ENCODE results near the gene MYO1E.

The MYO1E gene

DNA sequence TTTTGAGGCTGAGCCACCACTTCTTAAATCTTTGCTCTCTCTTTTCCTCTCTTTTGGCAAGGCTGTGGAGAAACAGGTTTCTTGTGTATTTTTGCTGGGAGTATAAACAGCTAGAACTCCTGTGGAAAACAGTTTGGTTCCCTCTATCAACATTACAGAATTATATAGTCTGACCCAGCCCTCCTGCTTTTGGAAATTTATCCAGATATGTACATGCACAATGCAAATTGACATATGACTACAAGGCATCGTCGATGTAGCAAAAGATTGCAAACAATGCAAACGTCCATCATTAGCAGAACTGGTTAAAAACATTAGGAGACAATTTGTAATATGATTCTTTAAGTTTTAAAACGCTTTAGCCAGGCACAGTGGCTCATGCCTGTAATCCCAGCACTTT, 12.5 kb upstream of the MYO1E start:
- no peak for DNase-seq

DNA sequence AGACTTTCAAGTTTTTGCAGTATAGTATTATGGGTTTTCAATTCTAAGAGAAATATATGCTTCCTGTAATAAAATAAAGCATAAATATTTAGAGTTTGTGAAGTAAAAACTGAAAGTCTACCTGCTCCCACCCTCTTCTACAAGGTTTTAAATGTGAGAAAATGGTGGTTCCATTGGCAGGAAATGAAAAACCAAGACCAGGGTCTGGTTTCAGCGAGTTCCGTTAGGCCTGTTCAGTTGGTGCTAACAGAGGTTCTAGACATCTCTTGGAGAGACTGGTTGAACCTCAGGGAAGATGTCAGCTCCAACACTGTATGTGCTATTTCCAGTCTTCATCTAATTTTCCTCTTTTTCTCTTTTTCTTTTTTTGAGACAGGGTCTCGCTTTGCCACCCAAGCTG, 11.8 kb upstream of the MYO1E start:
- no peak for DNase-seq

DNA sequence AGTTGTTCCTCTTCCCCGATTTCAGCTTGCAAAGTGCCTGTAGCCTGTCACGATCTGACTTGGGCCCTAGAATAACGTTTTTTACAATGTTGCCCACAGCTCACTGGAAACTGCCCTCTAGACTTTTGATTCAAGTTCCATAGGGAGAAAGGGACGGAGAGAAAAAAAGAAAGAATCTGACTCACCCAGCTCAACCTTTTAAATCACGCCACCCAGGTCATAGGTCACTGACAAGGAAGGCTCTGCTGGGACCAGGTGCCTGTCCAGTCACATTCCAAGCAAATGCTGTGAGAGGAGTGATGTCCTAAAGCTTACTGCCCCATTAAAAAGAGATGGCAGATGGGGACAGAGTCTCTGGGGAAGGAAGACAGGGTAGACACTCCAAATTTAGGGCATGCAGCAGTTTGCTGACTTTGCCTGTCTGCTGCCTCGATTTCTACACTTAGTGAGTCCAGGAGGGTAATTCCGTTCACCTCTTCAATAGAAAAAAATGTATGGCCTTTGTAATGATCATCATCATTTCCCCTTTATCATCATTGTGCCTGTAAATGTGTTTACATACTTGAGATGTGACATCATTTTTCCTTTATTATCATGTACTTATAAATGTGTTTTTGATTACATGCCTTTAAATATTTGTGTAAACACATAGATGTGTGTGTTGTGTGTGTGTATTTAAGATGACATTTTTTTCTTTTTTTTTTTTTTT, 8.4 kb upstream of the MYO1E start:
- no peak for DNase-seq

DNA sequence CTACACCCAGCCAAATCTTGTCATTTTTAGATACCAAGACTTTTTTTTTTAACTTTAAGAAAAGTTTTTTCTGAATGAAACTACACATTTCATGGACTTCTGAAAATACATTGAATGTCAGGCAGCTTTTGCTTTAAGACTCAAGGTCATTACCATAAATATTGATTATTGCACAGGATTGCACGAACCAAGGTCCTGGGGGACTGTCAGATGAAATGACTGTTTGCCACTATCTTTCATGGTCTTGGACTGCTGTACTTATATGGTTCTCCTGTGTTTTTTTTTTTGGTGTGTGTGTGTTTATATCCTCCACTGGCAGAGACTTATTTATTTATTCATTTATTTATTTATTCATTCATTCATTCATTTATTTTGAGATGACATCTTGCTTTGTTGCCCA, 6.9 kb upstream of the MYO1E start:
- DNase-seq, result no peak

DNA sequence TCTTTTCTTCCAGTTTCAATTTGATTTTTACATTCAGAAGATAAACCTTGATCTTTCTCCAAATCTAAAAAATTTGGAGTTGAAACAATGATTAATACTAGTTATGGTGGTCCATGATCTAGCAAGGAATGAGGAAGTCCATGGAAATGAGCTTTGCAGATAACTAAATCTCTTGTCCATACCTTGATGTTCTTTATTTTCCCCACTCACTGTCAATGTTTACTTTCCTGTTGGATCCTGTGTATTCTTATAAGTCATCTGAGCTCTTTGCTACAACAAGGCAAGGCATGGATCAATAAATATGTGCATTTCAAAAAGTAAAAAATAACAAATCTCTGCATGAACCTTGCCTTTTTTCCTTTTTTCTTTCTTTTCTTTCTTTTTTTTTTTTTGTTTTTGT, 6.2 kb upstream of the MYO1E start:
- DNase-seq, result no peak

DNA sequence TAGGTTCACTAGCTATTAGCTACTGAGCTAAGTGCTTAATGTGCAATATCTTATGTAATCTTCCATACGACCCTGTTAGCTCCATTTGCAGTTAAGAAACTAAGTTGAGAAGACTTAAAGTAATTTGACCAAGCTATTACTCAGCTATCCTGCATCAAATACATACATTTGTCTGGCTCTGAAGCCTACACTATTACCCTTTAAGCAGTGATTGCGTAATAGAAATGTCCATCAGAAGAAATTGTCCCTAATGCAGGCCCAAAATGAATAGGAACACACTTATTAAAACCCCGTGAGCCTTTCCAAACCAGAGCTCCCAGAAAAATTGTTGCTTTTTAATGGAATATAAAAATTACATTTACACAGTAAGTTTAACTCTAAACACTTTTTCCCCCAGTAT, 5.3 kb upstream of the MYO1E start:
- no peak for DNase-seq

DNA sequence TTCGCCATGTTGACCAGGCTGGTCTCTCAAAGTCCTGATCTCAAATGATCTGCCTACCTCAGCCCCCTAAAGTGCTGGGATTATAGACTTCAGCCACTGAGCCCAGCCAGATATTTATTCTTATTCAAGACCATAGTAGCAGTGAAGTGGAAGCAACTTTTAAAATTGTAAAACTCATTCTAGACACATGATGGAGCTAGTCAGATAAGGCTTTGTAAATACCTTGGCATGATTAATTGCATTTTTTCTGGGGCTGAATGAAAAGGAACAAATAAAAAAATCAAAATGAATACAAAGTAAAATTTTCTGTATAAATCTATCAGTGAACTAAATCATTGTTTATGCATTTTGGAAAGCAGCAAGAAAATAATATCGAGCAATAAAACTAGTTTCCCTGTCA, 4.1 kb upstream of the MYO1E start:
- no peak for DNase-seq

DNA sequence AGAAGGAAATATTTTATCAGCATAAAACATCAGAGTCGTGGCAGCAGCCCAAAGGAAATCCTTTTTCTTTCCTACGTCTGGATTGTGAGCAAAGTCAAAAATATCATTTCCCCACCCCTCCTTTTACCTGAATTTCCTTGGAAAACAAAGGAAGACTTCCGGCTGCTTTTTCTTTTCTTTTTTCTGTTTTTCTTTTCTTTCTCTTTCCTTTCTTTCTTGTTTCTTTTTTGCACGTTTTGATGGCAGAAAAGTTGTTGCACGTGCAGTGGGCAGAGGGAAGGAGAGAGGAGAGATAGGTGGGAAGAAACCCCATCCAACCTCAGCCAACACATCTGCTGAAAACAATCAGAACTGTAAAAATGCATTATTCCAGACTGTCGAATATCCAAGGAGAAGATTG, 544 bp upstream of the MYO1E start:
- DNase-seq, result no peak

DNA sequence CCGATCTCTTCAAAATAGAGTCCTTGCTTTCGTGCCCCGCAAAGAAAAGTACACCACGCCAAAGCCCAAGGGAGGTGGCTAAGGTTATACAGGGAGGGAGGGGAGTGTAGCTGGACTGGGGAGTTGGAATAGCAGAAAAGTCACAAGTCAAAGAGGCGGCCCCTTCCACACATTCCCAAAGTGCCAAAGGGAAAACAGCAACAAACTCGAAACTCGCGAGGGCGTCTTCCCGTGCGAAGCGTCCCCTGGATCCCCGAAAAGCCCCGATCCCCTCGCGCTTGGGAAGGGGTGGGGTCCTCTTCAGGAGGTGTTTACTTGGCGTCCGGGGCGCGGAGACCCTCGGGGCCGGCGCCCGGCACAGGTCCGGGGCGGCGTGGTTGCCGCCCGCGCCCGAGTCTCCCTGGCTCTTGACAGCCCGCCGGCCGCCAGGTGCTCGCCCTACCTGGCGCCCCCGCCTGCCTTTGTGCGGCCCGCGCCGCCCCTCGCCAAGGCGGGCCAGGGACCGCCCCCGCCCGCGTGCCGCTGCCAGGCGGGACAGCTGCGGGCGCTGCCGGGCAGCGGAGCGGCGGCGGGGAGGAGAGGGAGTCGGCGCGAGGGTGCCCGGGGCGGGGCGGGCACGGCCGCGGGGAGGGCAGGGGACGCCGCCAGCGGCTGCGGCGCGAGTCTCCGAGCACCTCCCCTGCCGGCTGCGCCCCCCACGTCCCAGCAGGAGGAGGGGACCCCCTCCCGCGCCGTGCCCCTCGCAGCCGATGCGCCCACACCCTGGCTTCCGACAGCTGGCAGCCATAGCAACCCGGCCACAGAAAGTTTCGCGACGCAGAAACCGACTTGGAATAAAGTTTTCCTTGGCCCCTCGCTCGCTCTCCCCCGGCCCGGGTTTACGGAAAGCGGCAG, 966 bp downstream of the MYO1E start:
- DNase-seq, result peak; percentile 21

DNA sequence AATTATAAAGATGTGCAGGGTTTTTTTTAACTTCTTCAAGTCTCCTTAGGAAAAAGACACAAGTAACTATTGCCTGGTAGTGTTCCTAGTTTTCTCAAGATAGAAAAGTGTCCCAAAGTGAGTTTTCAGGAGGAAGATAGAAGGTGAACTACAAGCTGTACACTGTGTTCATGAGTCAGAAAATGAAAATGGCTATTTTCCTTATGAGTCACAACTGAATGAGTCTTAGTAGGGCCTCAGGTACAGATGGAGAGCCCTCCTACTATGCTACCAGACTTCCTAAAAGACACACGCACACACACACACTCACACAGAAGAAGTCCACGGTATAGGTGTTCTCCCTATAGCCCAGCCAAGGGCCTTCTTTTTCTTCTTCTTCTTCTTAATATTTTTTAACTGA, 3.1 kb downstream of the MYO1E start:
- no peak for DNase-seq

DNA sequence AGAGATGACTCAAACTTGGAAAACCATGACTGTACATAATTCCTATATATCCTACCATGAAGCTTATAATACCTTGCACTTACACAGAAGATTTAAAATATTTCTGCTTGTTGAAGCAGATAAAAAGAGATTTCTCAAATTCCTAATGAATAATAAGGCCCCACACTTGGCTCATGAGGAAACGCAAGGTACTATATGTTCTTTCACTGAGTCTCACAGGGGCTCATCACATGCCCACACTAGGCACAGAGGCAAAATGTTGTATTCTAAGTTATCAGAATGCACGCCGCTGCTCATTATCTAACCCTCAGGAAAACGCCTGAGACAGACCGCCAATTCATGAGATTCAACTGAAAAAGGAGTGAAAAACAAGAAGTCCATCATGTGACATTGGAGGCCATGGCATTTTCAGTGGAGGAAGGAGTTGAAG, 5.6 kb downstream of the MYO1E start:
- DNase-seq, result no peak

DNA sequence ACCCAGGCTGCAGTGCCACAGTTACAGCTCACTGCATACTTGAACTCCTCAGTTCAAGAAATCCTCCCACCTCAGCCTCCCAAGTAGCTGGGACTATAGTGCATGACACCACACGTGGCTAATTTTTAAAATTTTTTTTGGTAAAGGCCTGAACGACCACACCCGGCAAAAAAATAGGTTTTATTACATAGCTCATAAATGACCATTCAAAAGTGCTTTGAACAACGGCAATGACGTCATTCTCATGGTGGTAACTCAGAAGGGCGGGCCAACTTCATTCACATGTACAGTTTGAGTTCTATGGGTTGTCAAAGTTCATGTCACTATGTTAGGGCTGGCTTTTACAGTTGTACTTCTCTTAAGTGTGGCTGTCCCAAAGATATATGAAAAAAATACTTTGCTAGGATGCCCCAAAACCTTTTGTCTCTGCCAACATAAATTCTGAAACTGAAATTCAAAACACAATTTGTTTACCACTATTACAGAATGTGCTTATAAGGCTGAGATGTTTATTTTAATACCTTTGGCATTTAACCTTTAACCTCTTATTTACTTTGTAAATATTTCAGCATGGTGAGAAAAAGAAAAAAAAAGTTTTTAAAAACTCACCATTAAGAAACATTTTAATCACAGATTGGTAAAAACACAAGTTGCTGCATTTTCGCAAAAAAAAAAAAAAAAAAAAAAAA, 6.2 kb downstream of the MYO1E start:
- DNase-seq, result no peak

DNA sequence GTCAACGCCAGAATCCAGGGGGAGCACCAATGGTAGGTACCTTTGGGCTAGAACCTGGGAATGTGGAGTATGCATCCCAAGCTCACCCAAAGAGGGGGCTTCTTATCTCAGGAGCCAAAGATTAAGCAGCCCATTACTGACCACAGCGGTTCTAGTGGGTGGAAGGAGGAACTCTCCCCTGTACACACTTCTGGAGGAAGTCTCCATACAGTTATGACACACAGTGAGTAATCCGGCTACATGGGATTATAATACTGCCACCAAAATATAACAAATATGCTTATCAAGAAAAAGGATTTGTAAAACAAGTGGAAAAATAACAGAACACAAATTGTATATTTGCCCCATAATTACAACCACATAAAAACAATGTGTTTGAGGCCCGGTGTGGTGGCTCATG, 8.4 kb downstream of the MYO1E start:
- DNase-seq, result no peak

DNA sequence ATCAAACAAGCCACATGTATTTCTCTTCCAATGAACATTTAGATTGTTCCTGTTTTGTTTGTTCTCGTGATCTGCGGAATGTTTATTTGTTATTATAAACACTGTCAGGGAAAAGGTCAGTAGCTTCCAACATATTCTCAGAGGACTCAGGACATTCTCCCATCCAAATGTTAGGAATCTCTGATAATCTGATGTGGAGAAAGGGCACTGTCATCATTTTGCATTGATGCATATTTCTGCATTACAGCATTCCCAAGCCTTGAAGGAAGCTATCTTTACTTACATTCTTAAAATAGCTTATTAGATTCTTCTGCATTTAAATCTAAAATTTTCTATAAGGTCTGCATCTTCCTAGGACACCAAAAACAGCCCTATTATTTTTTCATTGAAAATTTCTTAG, 10.3 kb downstream of the MYO1E start:
- no peak for DNase-seq

DNA sequence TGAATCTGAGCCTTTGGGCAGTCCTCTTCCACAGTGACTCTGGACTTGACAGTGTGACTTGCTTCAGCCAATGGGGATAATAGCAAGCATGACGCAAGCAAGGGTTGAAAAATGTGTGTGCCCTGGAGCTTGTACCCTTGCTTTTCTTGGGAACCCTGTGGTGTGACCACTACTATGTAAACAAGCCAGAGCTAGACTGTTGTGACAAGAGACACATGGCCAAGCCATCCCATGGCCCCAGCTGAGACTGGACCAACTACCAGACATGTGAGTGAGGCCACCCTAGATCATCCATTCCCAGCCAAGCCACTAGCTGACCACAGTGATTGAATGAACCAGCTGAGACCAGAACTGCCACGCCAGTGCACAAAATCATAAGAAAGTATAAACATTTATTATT, 11.8 kb downstream of the MYO1E start:
- DNase-seq, result no peak

DNA sequence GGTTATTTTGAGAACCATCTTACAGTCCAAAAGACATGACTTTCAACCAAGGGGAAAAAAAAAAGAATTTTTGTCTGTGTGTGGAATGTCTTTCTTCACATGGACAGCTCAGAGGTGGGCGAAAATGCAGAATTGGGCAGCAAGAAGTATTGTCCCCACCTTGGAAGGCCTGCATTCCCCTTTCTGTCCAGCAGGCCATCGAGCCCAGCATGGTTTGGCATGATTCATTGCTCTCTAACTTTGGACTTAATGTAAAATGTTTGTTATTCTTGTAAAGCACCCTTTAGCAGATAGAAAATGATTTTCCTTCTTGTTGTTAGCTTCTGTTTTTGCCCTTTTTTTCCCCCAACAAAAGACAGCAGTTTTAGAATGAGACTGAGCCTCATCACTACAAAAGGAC, 12.4 kb downstream of the MYO1E start:
- no peak for DNase-seq

DNA sequence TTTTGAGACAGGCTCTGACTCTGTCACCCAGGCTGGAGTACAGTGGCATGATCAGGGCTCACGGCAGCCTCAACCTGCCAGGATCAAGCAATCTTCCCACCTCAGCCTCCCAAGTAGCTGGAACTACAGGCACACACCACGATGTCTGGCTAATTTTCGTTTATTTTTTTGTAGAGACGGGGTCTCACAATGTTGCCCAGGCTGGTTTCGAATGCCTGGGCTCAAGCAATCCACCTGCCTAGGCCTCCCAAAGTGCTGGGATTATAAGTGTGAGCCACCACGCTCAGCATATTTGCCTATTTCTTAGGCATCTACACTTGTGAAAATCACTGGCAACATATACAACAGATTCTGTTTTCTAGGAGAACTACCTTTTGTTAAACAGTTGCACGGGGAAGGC, 16.9 kb downstream of the MYO1E start:
- no peak for DNase-seq

DNA sequence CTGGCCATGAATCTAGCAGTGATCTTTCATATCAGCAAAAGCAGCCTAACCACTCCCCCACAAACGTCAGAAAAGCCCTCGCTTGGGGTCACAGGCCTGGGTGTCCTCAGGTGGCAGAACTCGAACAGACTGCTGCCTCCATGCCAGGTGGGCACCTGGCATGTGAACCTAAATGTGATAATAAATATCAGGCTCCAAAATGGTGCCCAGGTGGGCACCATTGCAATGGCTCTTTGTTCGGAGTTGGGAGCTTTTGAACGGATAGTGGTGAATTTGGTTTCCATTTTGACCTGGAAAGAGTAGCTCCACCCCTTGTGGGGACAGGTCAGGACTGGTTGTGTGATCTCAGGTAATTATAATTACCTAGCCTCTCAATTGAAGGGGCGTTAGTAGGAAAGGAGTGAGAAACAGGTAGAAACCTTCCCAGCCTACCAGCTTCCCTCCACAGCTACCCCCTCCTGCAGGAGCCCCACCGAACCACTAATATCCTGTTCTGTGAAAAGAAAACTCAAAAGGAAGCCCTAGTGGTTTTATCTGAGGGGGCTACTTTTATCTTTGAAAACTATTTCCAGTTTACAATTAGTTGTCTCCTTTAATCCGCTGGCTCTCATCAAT, 18.1 kb downstream of the MYO1E start:
- no peak for DNase-seq

DNA sequence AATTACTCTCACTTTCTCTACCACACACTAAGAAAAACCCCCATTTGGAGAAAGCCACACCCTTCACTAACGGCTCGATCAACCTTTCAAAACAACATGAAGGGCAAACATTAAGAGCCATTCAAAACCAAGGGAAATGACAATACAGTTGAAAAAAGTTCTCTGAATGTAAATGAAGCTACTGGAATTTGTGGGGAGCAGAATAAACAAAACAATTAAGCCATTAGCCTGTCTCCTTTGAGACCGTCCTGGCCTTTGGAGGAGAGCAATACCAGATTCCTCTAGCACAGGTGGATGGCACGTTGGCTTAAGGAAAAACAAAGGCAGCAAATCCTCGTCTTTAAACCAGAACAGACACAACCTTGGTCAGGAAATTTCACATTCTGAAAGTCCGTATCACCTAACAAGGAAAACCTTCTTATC, 18.7 kb downstream of the MYO1E start:
- no peak for DNase-seq

DNA sequence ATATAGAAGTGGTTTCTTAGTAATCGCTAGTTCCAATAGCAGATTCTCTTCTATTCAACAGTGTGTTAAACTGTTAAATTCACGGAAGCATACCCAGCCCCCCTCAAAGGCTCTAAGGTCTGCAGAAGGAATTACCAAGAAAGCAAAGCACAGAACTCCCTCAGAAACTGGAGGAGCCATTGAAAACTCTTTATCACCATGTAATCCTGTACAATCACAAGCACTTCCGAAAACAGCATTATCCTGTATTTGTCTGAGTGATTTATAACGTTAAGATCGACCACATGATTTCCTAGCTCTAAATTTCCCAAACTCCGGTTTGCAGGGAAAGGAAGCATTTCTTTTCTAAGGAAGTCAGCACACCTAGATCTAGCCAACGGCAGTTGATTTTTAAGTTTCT, 20.0 kb downstream of the MYO1E start:
- no peak for DNase-seq

DNA sequence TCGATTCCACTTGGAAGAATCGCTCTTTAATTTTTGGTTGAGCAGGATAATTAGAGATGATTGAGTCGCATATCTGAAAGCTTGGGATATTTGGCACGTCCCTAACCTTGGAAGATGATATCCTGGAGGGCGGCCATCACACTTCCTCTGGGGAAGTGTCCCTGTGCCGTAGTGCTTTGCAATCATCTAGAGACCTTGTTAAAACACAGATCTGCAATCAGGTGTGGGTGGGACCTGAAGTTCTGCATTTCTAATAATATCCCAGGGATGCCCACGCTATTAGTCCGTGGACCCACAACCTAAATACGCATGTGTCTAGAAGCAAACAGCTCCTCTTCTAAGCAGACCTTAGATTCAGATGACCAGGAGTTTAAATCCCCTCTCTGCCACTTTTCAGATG, 20.5 kb downstream of the MYO1E start:
- DNase-seq, result no peak

DNA sequence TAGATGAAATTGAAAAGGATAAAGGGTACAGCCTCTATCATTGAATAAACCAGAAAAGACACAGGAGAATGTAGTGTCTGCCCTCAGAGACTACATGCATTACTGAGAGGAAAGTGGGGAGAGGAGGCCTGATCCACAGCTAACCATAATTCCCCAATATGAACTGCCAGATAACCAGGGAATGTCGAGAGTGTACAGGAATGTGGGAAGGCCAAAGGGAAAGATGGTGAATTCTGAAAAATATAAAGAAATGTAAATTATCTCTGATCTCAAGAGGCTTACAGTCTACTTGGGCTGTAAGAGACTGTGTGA, 22.3 kb downstream of the MYO1E start:
- DNase-seq, result no peak

DNA sequence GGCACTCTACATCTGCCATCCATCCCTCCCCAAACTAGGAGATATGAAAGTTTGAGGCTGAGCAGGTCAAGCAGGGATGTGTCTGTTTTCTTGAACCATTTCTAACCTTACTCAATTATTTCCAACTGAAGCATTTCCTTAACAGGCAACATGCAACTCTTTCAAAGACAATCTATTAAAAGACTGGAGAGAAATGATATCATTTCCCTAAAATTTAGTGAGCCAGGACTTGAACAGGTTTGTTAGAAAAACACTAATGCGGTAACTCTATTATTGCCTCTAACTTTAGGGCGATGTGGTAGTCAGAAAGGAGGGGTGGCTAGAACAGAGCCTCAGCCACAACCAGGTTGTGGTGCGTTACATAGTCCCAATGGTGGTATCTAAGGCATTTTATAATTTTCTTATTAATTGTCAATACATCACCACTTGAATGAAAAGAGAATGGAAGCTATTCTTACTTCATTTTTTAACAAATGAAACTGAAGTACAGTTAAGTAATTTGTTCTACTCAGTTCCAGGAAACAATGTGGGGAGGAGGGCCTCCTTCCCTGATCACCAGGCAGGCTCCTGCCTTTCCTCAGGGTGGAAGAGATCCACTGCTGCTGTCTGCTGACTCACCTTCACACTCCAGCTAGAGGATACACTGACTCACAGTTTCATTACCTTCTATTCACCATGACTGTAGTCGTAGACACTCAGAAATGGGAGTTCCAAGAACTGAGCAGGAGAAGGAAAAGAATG, 22.8 kb downstream of the MYO1E start:
- DNase-seq, result peak; percentile 53

Measured in stimulated activated CD4-positive, alpha-beta T cell treated with anti-CD3 and anti-CD28 coated beads, Interleukin-15, amount 100 ng/mL, for 24 hours (primary cell).